Common myeloid progenitor, CD34-positive (primary cell): ENCODE results near the gene THOC2.

Source experiments
- CTCF ChIA-PET: fragments of 350-600 bp; sonication (Branson Sonifier 250); formaldehyde crosslinking; loops from one replicate; lab custom pipeline; 2021; ENCODE audit warnings: antibody characterized with exemption; lab: Charles Lee
- POLR2A ChIA-PET: fragments of 350-600 bp; sonication (Branson Sonifier 250); formaldehyde crosslinking; loops from one replicate; lab custom pipeline; 2021; ENCODE audit warnings: antibody characterized with exemption; lab: Charles Lee
- DNase-seq, 3 donors: peaks; one replicate each; pipeline versions ENCODE4 v3.0.0 to v3.0.0-alpha.2; 2013
- H3K27ac ChIP-seq, 2 experiments: 1 replicate in 1 of 2; 2 replicates in 1 of 2; pipeline ENCODE4 v1.7.0; 2013; ENCODE audit warnings: inconsistent platforms in 2 of 2, low read length in 2 of 2, mild to moderate bottlenecking in 2 of 2, low read depth in 1 of 2, moderate library complexity in 1 of 2; ENCODE audit not compliant: severe bottlenecking in 2 of 2, insufficient read depth in 1 of 2, poor library complexity in 1 of 2
- H3K27me3 ChIP-seq, 5 experiments: replicated peaks in 2 of 5; 1 replicate in 3 of 5; 2 replicates in 2 of 5; pipeline versions ENCODE4 v1.6.1 to v1.7.0; 2013; ENCODE audit warnings: low read length in 4 of 5, mild to moderate bottlenecking in 2 of 5, moderate library complexity in 2 of 5, inconsistent platforms in 1 of 5; ENCODE audit not compliant: insufficient read depth in 5 of 5, control insufficient read depth in 4 of 5
- H3K36me3 ChIP-seq, 4 experiments: 1 replicate in 2 of 4; 2 replicates in 2 of 4; pipeline versions ENCODE4 v1.6.1 to v1.7.0; 2013; ENCODE audit warnings: low read length in 3 of 4, control low read depth in 1 of 4, mild to moderate bottlenecking in 1 of 4; ENCODE audit not compliant: control insufficient read depth in 4 of 4, insufficient read depth in 4 of 4
- H3K4me1 ChIP-seq, 4 experiments: 1 replicate in 3 of 4; 2 replicates in 1 of 4; pipeline versions ENCODE4 v1.6.1 to v1.7.1; 2013; ENCODE audit warnings: low read length in 3 of 4, mild to moderate bottlenecking in 3 of 4, control low read depth in 1 of 4, inconsistent platforms in 1 of 4, moderate library complexity in 1 of 4; ENCODE audit not compliant: control insufficient read depth in 4 of 4, insufficient read depth in 4 of 4; ENCODE audit errors: control extremely low read depth in 1 of 4
- H3K4me3 ChIP-seq, 7 experiments: 1 replicate in 4 of 7; 2 replicates in 3 of 7; pipeline versions ENCODE4 v1.5.1 to v1.7.0; 2013; ENCODE audit warnings: mild to moderate bottlenecking in 7 of 7, low read length in 6 of 7, moderate library complexity in 6 of 7, inconsistent platforms in 2 of 7, low read depth in 2 of 7, control low read depth in 1 of 7; ENCODE audit not compliant: insufficient read depth in 4 of 7, control insufficient read depth in 1 of 7; ENCODE audit errors: extremely low read depth in 1 of 7
- H3K9me3 ChIP-seq, 5 experiments: 1 replicate in 4 of 5; 2 replicates in 1 of 5; pipeline versions ENCODE4 v1.6.1 to v1.7.1; 2013; ENCODE audit warnings: low read length in 4 of 5, mild to moderate bottlenecking in 2 of 5, inconsistent platforms in 1 of 5, low read depth in 1 of 5, moderate library complexity in 1 of 5; ENCODE audit not compliant: control insufficient read depth in 4 of 5, insufficient read depth in 2 of 5; ENCODE audit errors: control extremely low read depth in 1 of 5
- WGBS: methylation state at CpG from one replicate; pipeline ENCODE4 v1.1.5; 2013; ENCODE audit not compliant: insufficient coverage; 5-methylcytosine and 5-hydroxymethylcytosine counted together

Gene THOC2

GRCh38 chrX:123617007-123617406, 115.8 kb downstream of the THOC2 start:
- no peak overlapping the region for H3K27ac ChIP-seq
- DNase-seq: no peak
- no peaks in the 10 kb centered on the region for H3K27me3 ChIP-seq
- H3K36me3 ChIP-seq: peaks cover 5 to 29% (median 8%) of the 10 kb centered on the region in 4 experiments
- POLR2A ChIA-PET: no interaction called here
- H3K4me1 ChIP-seq: no peaks in the 10 kb centered on the region
- WGBS: 100% methylated on average over 1 of the region's 1 CpG
- CTCF ChIA-PET: interaction anchor here (1.3 kb wide), 1 partner anchor 12 kb away, joined by 4 read pairs; no protein-coding TSS in a partner anchor
- H3K9me3 ChIP-seq: no peaks in the 10 kb centered on the region
- no peak overlapping the region for H3K4me3 ChIP-seq

GRCh38 chrX:123610915-123611314, 121.9 kb downstream of the THOC2 start:
- Histone ChIP-seq H3K4me1 (no peaks in the 10 kb centered on the region), H3K9me3 (no peaks in the 10 kb centered on the region), H3K4me3 (no peak overlapping the region), H3K27me3 (no peaks in the 10 kb centered on the region), H3K27ac (no peak overlapping the region), H3K36me3 (peaks cover 5 to 17% (median 10%) of the 10 kb centered on the region in 4 experiments)
- no peak for DNase-seq
- WGBS: 83% methylated on average over 1 of the region's 2 CpGs
- CTCF ChIA-PET: no interaction called here
- POLR2A ChIA-PET: no interaction called here

GRCh38 chrX:123607806-123608205, 125.0 kb downstream of the THOC2 start:
- CTCF ChIA-PET: no interaction called here
- H3K36me3 ChIP-seq: peaks cover 0 to 27% (median 15%) of the 10 kb centered on the region in 4 experiments
- POLR2A ChIA-PET: no interaction called here
- H3K9me3 ChIP-seq: no peaks in the 10 kb centered on the region
- H3K27ac ChIP-seq: no peak overlapping the region
- H3K27me3 ChIP-seq: no peaks in the 10 kb centered on the region
- H3K4me3 ChIP-seq: no peak overlapping the region
- 97% methylated on average over 6 of the region's 6 CpGs for WGBS
- DNase-seq: no peak
- H3K4me1 ChIP-seq: no peaks in the 10 kb centered on the region

GRCh38 chrX:123607270-123607669, 125.6 kb downstream of the THOC2 start:
- Histone ChIP-seq H3K27ac (no peak overlapping the region), H3K9me3 (no peaks in the 10 kb centered on the region), H3K4me1 (no peaks in the 10 kb centered on the region), H3K27me3 (no peaks in the 10 kb centered on the region), H3K4me3 (no peak overlapping the region), H3K36me3 (peaks cover 0 to 27% (median 15%) of the 10 kb centered on the region in 4 experiments)
- POLR2A ChIA-PET: no interaction called here
- no peak for DNase-seq
- CTCF ChIA-PET: no interaction called here
- WGBS: 100% methylated on average over 1 of the region's 1 CpG

- CTCF ChIA-PET: no interaction called here
- Histone ChIP-seq H3K4me1 (no peaks in the 10 kb centered on the region), H3K36me3 (peaks cover 0 to 22% (median 11%) of the 10 kb centered on the region in 4 experiments), H3K27me3 (no peaks in the 10 kb centered on the region), H3K27ac (no peak overlapping the region), H3K4me3 (no peak overlapping the region), H3K9me3 (no peaks in the 10 kb centered on the region)
- 90% methylated on average over 3 of the region's 5 CpGs for WGBS
- POLR2A ChIA-PET: no interaction called here
- no peak for DNase-seq
Observed at GRCh38 chrX:123603491-123603890, 129.4 kb downstream of the THOC2 start.

GRCh38 chrX:123601437-123601836, 131.4 kb downstream of the THOC2 start:
- no peak overlapping the region for H3K27ac ChIP-seq
- POLR2A ChIA-PET: no interaction called here
- no CpG with 5 or more reads among the region's 3 CpGs for WGBS
- no peak overlapping the region for H3K4me3 ChIP-seq
- no peak for DNase-seq
- no peaks in the 10 kb centered on the region for H3K9me3 ChIP-seq
- peaks cover 0 to 18% (median 11%) of the 10 kb centered on the region in 4 experiments for H3K36me3 ChIP-seq
- no peaks in the 10 kb centered on the region for H3K27me3 ChIP-seq
- CTCF ChIA-PET: no interaction called here
- H3K4me1 ChIP-seq: no peaks in the 10 kb centered on the region

GRCh38 chrX:123600181-123600580, 132.7 kb downstream of the THOC2 start:
- ChIA-PET POLR2A (no interaction called here), CTCF (no interaction called here)
- no peaks in the 10 kb centered on the region for H3K27me3 ChIP-seq
- H3K4me1 ChIP-seq: no peaks in the 10 kb centered on the region
- no peaks in the 10 kb centered on the region for H3K9me3 ChIP-seq
- H3K36me3 ChIP-seq: peaks cover 0 to 17% (median 9%) of the 10 kb centered on the region in 4 experiments
- 100% methylated on average over 1 of the region's 2 CpGs for WGBS
- H3K27ac ChIP-seq: no peak overlapping the region
- no peak overlapping the region for H3K4me3 ChIP-seq
- no peak for DNase-seq
